Measurements from ENCODE around the gene CACNB2. TPM values are rescaled to one million over a fixed set of nuclear protein-coding genes. Genes with fewer than 3 reads are reported as not detected.

Gene CACNB2
- polyA plus RNA-seq, 3 donors: 3.1 to 3.6 (median 3.3) TPM

Other genes with a start within 250 kb of the CACNB2 start
- gene SLC39A12, start 188.5 kb upstream of the CACNB2 start, polyA plus RNA-seq (ENCODE audit: insufficient read length in 3 of 3): not detected

Measured in right renal cortex interstitium (tissue), 3 donors.